T-helper 22 cell (primary cell): ENCODE measurements around the gene SNX32.

Experiments used
- DNase-seq: peaks from one replicate; pipeline ENCODE4 v3.0.0-alpha.2; 2020; ENCODE audit warnings: low read depth

The SNX32 gene

GRCh38 chr11:65856689-65857499 lies 23.1 kb downstream of the SNX32 start:
- DNase-seq = peak; percentile 76

DNA sequence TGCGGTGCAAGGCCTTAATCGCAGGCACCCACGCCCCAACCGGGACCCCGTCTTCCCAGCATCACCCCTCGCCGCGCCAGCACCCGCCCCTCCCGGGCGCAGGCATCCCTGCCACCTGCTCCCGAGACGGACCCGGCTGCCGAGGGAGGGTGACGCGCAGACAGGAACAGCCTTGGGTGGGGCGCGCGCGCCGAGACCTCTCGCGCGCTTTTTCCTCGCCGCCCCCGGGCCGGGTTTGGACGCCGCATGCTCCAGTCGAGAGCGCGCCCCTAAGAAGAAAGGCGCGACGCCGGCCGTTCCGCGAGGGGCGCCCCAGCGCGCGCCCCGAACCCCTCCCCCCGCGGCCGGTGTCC lies 23.7 kb downstream of the SNX32 start:
- peak; percentile 40 for DNase-seq

- peak; percentile 97 for DNase-seq
Observed at GRCh38 chr11:65857853-65858680, 24.3 kb downstream of the SNX32 start, which contains the start of gene CFL1. CFL1 (minus strand) TSS chr11:65858180; CDS start chr11:65858099, 81 bp downstream.

GRCh38 chr11:65858681-65859087 lies 24.9 kb downstream of the SNX32 start:
- DNase-seq = no peak

- DNase-seq = peak; percentile 97
Observed at GRCh38 chr11:65859095-65859811, 25.5 kb downstream of the SNX32 start.

DNA sequence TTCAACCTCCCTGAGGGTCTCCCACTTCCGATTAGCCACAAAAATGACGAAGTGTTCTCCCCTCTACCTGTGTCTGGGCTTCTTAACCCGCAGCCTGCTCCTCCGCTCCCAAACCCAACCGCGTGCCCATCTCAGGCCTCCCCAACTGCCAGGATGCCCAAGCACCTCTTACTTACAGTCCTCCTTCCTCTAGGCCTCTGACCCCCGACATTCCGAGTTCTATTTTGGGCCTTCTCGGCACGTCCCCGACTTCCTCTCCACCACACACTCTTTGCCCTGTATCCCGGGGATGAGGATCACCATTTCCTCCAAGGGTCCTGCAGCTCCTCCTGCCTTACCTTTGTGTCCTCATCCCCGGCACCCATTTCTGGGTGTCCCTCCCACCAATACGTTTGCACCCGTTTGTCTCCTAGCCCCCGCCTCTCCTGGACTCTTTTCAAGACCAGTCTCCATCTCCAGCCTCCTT lies 26.1 kb downstream of the SNX32 start:
- DNase-seq = no peak

DNA sequence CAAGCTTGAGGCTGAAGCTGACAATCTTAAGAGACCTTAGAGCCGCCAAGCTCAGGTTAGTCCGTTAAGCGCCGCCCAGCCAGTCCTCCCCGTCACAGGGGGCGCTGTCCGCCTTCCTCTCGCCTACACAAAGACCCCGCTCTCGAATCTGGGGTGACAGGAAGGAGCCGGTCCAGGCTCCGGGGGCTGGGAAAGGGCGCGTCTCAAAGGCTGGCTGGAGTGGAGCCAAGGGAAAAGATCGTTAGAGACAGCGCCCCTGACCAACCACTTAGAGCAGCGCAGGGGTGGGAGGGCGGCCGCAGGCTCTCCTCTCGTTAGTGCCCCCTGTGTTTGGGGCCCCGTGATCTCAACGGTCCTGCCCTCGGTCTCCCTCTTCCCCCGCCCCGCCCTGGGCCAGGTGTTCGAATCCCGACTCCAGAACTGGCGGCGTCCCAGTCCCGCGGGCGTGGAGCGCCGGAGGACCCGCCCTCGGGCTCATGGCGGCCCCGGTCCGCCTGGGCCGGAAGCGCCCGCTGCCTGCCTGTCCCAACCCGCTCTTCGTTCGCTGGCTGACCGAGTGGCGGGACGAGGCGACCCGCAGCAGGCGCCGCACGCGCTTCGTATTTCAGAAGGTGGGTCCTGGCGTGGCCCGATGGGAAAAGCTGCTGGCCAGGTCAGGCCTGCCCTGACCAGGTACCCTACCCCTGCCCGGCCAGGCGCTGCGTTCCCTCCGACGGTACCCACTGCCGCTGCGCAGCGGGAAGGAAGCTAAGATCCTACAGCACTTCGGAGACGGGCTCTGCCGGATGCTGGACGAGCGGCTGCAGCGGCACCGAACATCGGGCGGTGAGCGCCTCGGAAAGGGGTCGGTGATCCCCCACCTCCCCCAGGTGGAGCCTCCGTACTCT lies 26.8 kb downstream of the SNX32 start, which contains the start of gene MUS81:
MUS81 (plus strand) TSS at position 156 of the 887 bp plus-strand sequence; CDS start at position 477, 321 bp downstream.
- peak; percentile 90 for DNase-seq

- DNase-seq = no peak
Observed at GRCh38 chr11:65861165-65861505, 27.4 kb downstream of the SNX32 start.

- DNase-seq = no peak
Observed at GRCh38 chr11:65861533-65862183, 27.9 kb downstream of the SNX32 start.

- no peak for DNase-seq
Observed at GRCh38 chr11:65862191-65862735, 28.5 kb downstream of the SNX32 start.

DNA sequence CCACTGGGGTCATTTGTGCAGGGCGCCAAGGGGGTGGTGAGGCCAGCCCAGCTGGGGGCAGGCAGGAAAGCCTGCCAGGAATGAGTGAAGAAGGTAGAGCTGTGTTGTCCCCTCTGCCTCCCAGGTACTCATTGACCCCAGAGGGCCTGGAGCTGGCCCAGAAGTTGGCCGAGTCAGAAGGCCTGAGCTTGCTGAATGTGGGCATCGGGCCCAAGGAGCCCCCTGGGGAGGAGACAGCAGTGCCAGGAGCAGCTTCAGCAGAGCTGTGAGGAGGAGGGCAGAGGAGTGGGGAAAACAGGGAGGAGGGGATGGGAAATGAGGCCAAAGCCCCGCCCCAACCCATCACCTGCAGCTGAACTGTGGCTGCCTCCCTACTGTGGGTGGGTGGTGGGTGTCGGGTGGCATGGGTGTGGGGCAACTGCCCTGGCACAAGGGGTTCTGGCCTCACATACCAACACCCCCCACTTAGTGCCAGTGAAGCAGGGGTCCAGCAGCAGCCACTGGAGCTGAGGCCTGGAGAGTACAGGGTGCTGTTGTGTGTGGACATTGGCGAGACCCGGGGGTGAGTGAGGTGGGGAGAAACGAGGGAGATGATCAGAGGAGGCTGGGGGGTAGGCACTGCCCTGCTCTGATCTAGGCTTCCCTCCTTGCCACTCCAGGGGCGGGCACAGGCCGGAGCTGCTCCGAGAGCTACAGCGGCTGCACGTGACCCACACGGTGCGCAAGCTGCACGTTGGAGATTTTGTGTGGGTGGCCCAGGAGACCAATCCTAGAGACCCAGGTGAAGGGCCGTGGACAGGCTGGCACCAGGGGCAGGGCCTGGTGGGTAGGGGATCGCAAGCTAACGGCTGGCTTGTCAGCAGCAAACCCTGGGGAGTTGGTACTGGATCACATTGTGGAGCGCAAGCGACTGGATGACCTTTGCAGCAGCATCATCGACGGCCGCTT lies 29.5 kb downstream of the SNX32 start:
- no peak for DNase-seq

DNA sequence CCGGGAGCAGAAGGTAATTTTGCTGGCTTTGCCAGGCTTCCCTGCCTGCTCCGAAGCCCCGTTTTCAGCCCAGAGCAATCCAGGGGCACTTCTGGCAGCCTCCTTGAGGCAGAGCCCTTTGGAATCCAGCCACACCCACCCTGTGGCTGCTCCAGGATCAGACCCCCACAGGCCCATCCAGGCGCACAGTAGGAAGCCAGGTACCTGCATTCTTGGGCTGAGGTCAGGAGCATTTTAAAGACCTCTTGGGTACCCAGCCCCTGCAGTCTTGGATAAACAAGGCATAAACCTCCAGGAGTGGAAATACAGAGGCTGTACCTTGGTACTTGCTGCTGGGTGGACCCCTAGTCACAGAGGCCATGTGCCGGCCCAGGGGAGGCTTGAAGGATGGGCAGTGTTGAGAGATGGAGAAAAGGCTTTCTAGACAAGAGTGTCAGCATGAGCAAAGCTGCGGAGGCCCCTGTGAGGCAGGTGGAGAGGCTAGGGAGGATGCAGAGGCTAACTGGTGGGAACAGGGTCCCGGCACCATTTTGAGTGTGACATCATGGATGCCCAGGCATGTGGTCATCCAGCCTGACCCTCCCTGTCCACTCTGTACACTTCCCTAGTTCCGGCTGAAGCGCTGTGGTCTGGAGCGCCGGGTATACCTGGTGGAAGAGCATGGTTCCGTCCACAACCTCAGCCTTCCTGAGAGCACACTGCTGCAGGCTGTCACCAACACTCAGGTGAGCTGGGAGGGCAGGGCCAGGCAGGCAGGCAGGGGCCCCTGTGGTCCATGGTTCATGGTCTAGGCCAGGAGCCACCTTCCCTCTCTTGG lies 30.3 kb downstream of the SNX32 start:
- DNase-seq = no peak

DNA sequence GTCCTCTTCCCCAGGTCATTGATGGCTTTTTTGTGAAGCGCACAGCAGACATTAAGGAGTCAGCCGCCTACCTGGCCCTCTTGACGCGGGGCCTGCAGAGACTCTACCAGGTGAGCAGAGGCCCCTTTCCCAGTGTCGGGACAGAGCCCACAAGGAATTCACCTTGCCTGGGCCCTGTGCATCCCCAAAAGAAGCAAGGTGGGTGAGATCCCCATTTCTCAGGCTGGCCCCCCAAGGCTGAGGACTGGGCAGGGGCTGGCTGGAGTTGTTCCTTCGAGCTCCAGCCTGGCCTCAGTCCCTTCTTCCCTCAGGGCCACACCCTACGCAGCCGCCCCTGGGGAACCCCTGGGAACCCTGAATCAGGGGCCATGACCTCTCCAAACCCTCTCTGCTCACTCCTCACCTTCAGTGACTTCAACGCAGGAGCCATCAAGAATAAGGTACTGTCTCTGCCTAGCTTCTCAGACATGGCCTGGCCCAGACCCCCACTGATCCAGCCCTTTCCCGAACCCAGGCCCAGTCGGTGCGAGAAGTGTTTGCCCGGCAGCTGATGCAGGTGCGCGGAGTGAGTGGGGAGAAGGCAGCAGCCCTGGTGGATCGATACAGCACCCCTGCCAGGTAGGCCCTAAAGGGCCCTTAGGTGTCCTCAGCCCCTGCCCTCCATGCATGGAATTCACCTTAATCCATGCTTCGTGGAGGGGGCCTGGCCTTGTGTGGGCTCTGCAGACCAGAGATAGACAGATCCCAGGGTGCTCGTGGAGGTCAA lies 31.1 kb downstream of the SNX32 start:
- no peak for DNase-seq

- no peak for DNase-seq
Observed at GRCh38 chr11:65865550-65866172, 31.9 kb downstream of the SNX32 start.

- DNase-seq = no peak
Observed at GRCh38 chr11:65866509-65867283, 32.9 kb downstream of the SNX32 start.

DNA sequence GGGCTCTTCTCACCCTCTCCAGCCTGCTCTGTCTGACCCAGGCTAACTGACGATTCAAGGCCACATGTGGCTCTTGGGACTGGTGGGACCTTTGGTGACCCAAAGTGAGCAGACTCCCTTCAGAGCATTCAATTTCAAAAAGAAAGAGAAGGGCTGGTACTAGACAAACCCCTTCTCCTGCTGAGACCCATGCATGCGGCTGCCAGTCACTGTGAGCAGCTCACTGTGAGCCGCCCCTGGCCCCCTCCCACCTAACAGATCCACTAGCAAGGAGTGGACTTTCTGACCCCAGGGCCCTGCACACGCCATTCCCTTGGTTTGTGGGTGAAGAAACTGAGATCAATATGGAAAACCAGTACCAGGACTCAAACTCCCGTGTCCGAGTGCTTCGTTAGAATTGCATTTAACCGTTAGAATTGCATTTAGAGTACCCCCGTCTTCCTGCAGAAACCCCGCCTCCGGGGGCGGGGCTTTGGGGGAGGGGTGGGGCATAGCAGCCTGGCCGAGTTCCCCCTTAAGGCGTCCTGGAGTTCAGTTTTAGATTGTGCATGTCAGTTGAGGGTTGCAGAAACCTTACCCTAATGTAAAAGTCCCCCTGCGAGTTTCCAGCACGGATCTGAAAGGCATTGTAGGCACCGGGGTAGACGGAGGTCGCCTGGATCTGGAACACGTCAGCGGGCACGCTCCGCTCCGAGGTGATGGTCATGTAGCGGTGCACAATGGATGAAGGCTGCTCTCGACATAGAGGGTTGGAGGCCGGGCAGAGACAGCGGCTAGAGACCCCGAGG lies 33.7 kb downstream of the SNX32 start:
- no peak for DNase-seq
